ENCODE results near the gene JAZF1. TPM values are rescaled to one million over a fixed set of nuclear protein-coding genes. Genes with fewer than 3 reads are reported as not detected.
"Not testable (repeated sequence)": the region's sequence is repeated elsewhere in the genome, so short reads cannot be mapped to it uniquely, and the experiment has no call there.

Gene JAZF1
- polyA plus RNA-seq, 5 donors: 13.9 to 15.7 (median 15.2) TPM

- no peak for DNase-seq
Measured at GRCh38 chr7:27945058-27945795, 235.4 kb downstream of the JAZF1 start.

DNA sequence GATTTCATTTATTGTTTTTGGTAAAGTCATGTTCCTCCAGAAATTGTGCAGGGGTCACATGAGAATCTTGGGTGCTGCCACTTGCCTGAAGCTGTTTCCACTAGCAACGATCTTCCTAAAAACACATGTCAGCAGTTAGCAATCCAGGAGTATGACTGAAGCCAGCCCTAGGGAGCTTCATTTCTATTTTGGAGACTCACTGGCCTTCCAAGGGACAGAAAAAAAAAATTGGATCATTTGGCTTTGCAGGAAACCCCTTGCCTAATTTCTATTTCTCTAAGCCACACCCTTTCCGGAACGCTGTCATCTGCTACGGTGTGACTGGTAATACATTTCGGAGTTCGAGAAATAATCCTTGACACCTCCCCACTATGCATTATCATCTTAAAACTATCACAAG lies 236.0 kb downstream of the JAZF1 start:
- no peak for DNase-seq

DNA sequence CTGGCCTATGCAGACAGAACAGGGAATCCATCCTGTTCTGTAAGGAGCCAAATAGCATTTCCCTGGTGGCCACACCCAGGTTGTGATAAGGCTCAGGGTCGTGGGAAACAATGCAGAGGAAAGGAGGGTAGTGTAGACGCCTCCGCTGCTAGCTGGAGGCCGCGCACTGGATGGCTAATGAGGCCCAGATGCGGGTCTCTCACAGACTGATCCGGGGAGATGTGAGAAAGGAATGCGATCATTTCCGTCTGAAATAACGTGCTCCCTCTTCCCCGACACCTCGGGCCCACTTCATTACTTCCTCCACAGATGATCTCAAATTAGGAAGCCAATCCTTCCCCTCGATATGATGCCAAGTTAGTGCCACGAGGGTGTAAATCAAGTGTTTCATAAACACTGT lies 237.4 kb downstream of the JAZF1 start:
- DNase-seq: no peak

GRCh38 chr7:27942711-27943110 lies 237.9 kb downstream of the JAZF1 start:
- DNase-seq: no peak

DNA sequence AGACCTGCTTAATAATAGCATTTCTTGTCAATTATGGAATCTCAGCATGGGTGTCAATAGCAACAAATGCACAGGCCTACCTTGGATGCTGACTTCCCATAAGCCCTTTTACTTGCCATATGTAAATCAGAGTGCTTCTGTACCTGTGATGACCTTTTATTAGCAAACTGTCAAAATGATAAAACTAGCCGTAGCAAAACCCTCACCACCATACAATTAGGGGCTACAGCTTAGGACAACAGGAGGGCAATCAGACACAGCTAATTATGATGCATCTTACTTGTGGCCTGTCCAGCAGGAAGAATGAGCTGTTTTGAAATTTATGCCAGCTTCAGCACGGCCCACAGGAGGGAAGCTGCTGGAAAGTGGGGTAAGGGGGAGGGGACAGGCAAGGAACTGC lies 239.1 kb downstream of the JAZF1 start:
- no peak for DNase-seq

DNA sequence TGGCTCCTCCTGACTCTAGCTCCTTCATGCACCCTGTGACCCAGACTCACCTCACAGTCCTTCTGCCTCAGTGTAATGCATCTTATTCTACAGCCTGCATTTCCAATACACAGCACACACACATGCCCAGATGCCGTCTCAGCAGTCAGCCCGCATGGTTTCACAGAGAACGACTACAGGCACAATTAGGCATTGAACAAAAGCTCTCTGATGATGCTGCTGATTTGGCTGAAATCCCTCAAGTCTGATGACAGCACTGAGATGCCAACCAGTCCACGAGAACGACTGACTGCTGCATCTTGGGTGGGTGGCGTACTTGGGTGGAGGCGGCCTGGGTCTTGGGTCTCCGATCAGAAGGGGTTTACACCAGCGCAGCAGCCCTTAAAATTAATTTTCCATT lies 240.3 kb downstream of the JAZF1 start:
- DNase-seq: no peak

DNA sequence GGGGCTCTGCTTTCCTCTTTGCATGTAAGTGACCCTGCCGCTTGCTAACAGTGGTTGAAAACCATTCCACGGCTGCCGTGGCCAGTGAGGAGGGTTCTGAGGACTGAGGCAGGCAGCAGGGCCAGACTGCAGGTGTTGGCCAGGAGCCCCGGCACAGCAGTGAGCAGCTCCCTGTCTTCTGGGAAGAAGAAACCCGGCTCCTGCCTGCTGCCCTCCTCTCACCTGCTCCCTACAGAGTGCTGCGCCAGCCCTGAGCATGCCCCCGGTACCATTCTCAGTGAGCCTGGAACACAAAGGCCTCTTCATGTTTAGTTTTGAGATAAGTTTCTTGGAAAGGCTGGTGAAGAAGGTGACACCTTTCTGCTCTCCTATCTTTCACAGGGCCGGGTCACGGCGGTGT lies 240.7 kb downstream of the JAZF1 start:
- DNase-seq: no peak

GRCh38 chr7:27936768-27937102 lies 243.9 kb downstream of the JAZF1 start:
- DNase-seq: no peak

DNA sequence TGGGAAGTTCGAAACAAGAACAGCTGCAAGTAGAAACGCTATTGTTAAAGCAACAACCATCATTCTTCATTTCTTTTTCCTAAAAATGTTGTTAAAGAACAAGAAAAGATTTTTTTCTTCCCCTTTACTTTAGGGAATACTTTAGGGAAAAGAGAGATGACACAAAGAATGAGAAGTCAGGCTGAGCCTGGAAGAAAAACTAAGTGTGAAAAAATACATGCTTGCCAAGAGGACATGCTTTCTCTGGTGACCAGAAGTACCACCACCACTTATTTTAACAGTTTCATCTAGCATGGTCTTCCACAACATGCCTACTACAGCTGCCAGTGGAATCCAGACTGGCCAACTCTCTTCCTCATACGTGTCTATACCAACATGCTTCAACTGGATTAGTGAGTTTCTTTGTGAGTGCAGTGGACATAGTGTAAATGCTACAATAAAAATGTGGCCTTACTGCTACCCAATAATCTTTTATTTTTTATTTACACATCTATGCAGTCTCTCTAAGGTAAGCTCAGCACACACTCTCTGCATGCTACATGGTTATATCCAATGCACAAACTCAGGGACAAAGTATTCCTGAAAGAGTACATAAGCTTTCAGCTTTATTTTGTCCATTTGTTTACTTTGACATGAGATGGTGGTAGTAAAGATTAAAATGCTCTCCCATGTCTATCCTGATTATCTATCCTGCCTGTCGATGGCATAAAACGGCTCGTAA lies 244.4 kb downstream of the JAZF1 start:
- DNase-seq: no peak

GRCh38 chr7:27933671-27934565 lies 246.7 kb downstream of the JAZF1 start:
- DNase-seq: no peak

DNA sequence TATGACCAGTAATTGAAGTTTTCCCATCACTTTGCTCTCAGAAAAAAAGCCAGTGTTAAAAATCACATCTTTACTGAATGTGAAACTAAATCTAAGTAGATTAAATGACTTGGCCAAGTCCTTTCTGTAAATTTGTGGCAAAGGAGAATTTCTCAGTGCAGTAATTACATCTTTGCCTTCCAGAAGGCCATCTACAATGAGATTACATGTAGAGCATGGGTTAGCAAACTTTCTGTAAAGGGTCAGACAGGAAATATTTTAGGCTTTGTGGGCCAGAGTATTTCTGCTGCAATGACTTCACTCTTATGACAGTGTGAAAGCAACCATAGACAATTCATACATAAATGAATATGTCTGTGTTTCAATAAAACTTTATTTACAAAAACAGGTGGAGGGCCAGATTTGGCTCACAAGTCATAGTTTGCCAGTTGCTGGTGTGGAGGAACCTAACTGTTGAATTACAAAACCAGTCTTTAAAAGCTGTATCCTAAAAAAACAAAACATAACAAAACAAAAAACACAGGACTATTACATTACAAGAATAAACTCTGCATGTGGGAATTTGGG lies 249.6 kb downstream of the JAZF1 start:
- no peak for DNase-seq

- no peak for DNase-seq
Measured at GRCh38 chr7:27929127-27929526, 251.5 kb downstream of the JAZF1 start.

DNA sequence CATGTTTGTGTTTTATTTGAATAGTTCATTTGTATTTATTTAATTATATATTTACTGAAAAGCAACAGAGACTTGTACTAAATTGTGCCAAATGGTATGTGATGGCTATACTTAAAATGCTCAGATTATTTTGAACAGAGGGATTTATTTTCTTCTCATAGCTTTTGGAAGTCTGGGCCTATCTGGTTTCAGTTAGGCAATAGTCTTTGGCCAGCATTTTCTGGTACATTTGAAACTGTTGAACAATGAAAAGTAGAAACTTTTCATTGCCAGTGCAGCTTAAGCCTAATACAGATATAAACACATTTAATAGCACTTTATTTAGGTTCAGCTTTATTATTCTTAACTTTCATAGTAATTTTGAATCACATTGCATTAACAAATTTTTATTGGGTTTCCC lies 252.6 kb downstream of the JAZF1 start:
- DNase-seq: no peak

DNA sequence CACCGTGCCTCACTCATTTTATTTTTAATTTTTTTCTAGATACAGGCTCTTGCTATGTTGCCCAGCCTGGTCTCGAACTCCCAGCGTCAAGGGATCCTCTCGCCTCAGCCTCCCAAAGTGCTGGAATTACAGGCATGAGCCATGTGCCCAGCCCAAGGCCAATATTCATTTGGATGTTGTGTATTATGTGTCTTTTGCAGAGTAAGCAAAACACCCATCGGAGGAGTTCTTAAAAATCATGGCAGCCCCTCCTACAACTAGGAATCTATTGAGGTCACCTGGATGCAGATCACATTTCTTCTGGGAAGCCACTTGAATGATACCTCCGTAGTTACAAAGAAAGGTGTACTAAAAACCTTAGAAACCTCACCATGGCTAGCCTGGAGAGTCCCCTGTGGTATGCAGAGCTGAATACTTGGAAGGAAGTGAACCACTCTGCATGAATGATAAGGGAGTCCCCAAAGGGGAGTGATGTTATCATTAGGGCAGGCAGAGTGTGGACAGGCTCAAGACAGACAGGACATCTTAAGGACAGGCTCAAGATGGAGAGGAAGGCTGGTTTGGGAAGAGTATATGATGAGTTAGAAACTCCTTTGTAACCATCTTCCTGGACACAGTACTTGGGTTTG lies 254.9 kb downstream of the JAZF1 start:
- no peak for DNase-seq

DNA sequence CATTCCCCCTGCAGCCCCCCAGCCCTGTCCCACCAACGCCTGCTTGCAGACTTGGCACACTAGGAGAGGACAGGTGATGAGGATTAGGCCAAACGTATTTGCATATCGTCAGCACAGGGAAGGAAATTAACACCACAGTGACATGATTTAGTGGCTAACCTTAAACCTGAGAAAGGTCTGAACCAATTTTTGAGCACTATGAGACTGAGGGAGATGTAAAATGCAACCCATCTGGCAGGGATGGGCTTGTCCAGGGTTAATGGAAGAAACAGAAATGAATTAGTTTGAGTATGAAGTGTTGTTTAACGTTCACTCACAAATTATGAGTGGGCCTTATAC lies 257.0 kb downstream of the JAZF1 start:
- no peak for DNase-seq

GRCh38 chr7:27922907-27923641 lies 257.5 kb downstream of the JAZF1 start:
- no peak for DNase-seq

- DNase-seq: not testable (repeated sequence)
Measured at GRCh38 chr7:27922389-27922788, 258.2 kb downstream of the JAZF1 start.

- DNase-seq: peak; percentile 63 to 75
Measured at GRCh38 chr7:27921081-27921836, 259.3 kb downstream of the JAZF1 start.

DNA sequence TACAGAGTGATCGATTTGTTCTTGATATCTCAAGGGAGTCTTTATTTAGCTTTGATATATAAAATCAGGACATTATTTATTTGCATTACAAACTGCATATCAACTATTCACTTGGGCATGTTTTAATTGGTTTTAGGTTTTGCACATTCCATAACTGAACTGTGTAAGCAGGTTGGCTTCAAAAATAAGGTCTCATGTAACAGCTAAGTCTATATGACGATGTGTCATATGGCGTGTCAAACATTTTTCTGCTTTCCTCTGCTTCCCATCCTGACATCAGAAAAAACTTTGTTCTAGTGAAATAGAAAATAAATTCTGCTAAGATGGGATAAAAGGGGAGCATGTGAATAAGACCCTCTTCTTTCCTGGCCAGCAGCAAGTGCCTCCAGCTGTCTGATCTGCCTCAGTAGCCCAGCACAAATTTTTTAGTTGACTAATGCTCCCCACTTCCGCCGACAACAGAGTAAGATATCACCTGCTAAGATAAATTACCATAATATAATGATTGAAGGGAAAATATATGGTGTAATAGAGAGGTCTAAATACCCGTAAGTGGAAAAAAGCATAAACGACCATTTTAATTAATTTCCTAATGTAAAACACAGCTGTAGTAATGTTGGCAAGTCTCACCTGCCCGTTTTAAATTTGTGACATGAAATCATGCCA lies 260.2 kb downstream of the JAZF1 start:
- DNase-seq: no peak

GRCh38 chr7:27918503-27918902 lies 262.1 kb downstream of the JAZF1 start:
- DNase-seq: no peak

Data from right lung (tissue), 5 donors.